B cell (primary cell): ENCODE data around the gene PRPS1L1. TPM values are rescaled to one million over a fixed set of nuclear protein-coding genes. Genes with fewer than 3 reads are reported as not detected.

Experiments
- ATAC-seq: fragments of 200-7000 bp; cut with Tn5 transposase; one replicate; pipeline ENCODE4 v1.10.0; 2021; ENCODE audit warnings: low read depth, mild to moderate bottlenecking, moderate number of reproducible peaks, moderate library complexity
- CTCF ChIA-PET: fragments of 350-600 bp; sonication (Branson Sonifier 250); formaldehyde crosslinking; loops from one replicate; lab custom pipeline; 2021; ENCODE audit warnings: antibody characterized with exemption, inconsistent platforms; lab: Charles Lee
- POLR2A ChIA-PET: fragments of 350-600 bp; sonication (Branson Sonifier 250); formaldehyde crosslinking; loops from one replicate; lab custom pipeline; 2021; ENCODE audit warnings: antibody characterized with exemption; lab: Charles Lee
- DNase-seq: peaks from one replicate; pipeline ENCODE4 v3.0.0; 2013
- H2AFZ ChIP-seq: 2 replicates; pipeline ENCODE4 v1.6.1; 2012; ENCODE audit warnings: mild to moderate bottlenecking, low read depth, low read length; ENCODE audit not compliant: insufficient read depth, poor library complexity, severe bottlenecking
- H3K27ac ChIP-seq, 2 donors: 1 replicate in 1 of 2; 2 replicates in 1 of 2; pipeline ENCODE4 v1.5.1; 2012 to 2013; ENCODE audit warnings: low read length in 2 of 2, mild to moderate bottlenecking in 2 of 2, moderate library complexity in 1 of 2
- H3K27me3 ChIP-seq, 4 experiments: fragments of 200-600 bp in 1 of 4; sonication (generic) in 1 of 4; replicated peaks in 1 of 4; 1 replicate in 2 of 4; 2 replicates in 2 of 4; pipeline versions ENCODE4 v1.6.1 to v1.7.0; 2013 to 2016; ENCODE audit warnings: low read length in 3 of 4, mild to moderate bottlenecking in 2 of 4, mixed read lengths in 1 of 4, moderate library complexity in 1 of 4; ENCODE audit not compliant: insufficient read depth in 4 of 4, control insufficient read depth in 3 of 4; ENCODE audit errors: control extremely low read depth in 1 of 4
- H3K36me3 ChIP-seq, 2 experiments: replicated peaks in 1 of 2; 1 replicate in 1 of 2; 2 replicates in 1 of 2; pipeline versions ENCODE4 v1.6.1 to v1.7.1; 2013; ENCODE audit warnings: low read length in 1 of 2; ENCODE audit not compliant: insufficient read depth in 2 of 2, control insufficient read depth in 1 of 2; ENCODE audit errors: control extremely low read depth in 1 of 2, extremely low read depth in 1 of 2
- H3K4me1 ChIP-seq, 2 donors: fragments of 200-600 bp in 1 of 2; sonication (generic) in 1 of 2; 1 replicate in 1 of 2; 2 replicates in 1 of 2; pipeline versions ENCODE4 v1.5.1 to v1.6.1; 2013 to 2017; ENCODE audit warnings: low read length in 2 of 2; ENCODE audit not compliant: control insufficient read depth in 2 of 2, insufficient read depth in 2 of 2
- H3K4me2 ChIP-seq: replicated peaks from 2 replicates; pipeline ENCODE3; 2012; ENCODE audit warnings: mild to moderate bottlenecking, low read depth, low read length; ENCODE audit not compliant: poor library complexity, severe bottlenecking
- H3K4me3 ChIP-seq, 5 experiments: fragments of 200-600 bp in 1 of 5; sonication (generic) in 1 of 5; 1 replicate in 3 of 5; 2 replicates in 2 of 5; pipeline versions ENCODE4 v1.5.1 to v1.7.0; 2011 to 2016; ENCODE audit warnings: low read length in 4 of 5, mild to moderate bottlenecking in 4 of 5, low read depth in 2 of 5, control low read depth in 1 of 5, moderate library complexity in 1 of 5; ENCODE audit not compliant: insufficient read depth in 1 of 5; ENCODE audit errors: control extremely low read depth in 1 of 5, extremely low read depth in 1 of 5
- H3K79me2 ChIP-seq: fragments of 200-600 bp; sonication (generic); one replicate; pipeline ENCODE4 v1.6.0; 2016; ENCODE audit warnings: low read length; ENCODE audit not compliant: control insufficient read depth, insufficient read depth
- H3K9ac ChIP-seq: fragments of 200-600 bp; sonication (generic); 2 replicates; pipeline ENCODE4 v1.6.1; 2017; ENCODE audit warnings: mild to moderate bottlenecking, low read length, moderate library complexity
- H3K9me3 ChIP-seq, 3 donors: one replicate each; pipeline versions ENCODE4 v1.6.1 to v1.7.1; 2013; ENCODE audit warnings: low read length in 2 of 3; ENCODE audit not compliant: control insufficient read depth in 2 of 3, insufficient read depth in 1 of 3; ENCODE audit errors: control extremely low read depth in 1 of 3
- H4K20me1 ChIP-seq: 2 replicates; pipeline ENCODE4 v1.6.0; 2012; ENCODE audit warnings: mild to moderate bottlenecking, low read length; ENCODE audit not compliant: insufficient read depth, control insufficient read depth, poor library complexity, severe bottlenecking
- H3K27ac Mint-ChIP-seq: one replicate; pipeline ENCODE4 v1.8.0; 2021; ENCODE audit warnings: mixed read lengths
- H3K27me3 Mint-ChIP-seq: one replicate; pipeline ENCODE4 v1.8.0; 2021; ENCODE audit warnings: mixed read lengths
- H3K4me1 Mint-ChIP-seq: one replicate; pipeline ENCODE4 v1.8.0; 2021; ENCODE audit warnings: mixed read lengths
- H3K4me3 Mint-ChIP-seq: one replicate; pipeline ENCODE4 v1.8.0; 2021; ENCODE audit warnings: mixed read lengths
- H3K9me3 Mint-ChIP-seq: one replicate; pipeline ENCODE4 v1.8.0; 2022; ENCODE audit warnings: mixed read lengths; ENCODE audit not compliant: insufficient read depth
- CTCF ChIP-seq: fragments of 200-600 bp; IDR thresholded peaks from one replicate; pipeline ENCODE4 v1.8.0; 2022; ENCODE audit warnings: antibody characterized with exemption, mild to moderate bottlenecking
- EZH2 ChIP-seq: IDR thresholded peaks from 2 replicates; pipeline ENCODE4 v1.6.1; 2012; ENCODE audit warnings: borderline replicate concordance, low read depth, mild to moderate bottlenecking, moderate library complexity, low read length; ENCODE audit not compliant: insufficient read depth, poor library complexity, severe bottlenecking
- WGBS: methylation state at CpG from one replicate; pipeline ENCODE4 v1.1.5; 2013; ENCODE audit warnings: missing lambda C conversion rate; ENCODE audit not compliant: insufficient coverage; 5-methylcytosine and 5-hydroxymethylcytosine counted together
- intact Hi-C: fragments of 100-400 bp; cut with micrococcal nuclease; formaldehyde crosslinking; loops from one replicate; pipeline ENCODE4 v1.10.0; 2022
- polyA plus RNA-seq: library from polyadenylated mRNA; depleted of rRNA; stranded (reverse); fragments of >200 nt; gene quantifications from 2 replicates; pipeline ENCODE4 v1.2.3, GENCODE V29; 2012
- total RNA-seq, 2 donors: library from RNA; stranded (reverse); fragments of 120-200 nt in 1 of 2; gene quantifications; 1 replicate in 1 of 2; 2 replicates in 1 of 2; pipeline versions ENCODE4 v1.2.3 to v1.2.4, GENCODE V29; 2013 to 2022

PRPS1L1 gene
- total and polyA plus RNA-seq, 2 donors (not counting 1 experiment from before 2014, with no cell fraction given), result not detected

- Histone ChIP-seq H3K4me1 (no peaks in the 10 kb centered on the region), H4K20me1 (no peaks in the 10 kb centered on the region), H3K4me3 (no peak overlapping the region), H3K27me3 (no peaks in the 10 kb centered on the region), H3K9ac (no peak overlapping the region), H3K79me2 (no peaks in the 10 kb centered on the region), H2AFZ (no peak overlapping the region), H3K36me3 (no peaks in the 10 kb centered on the region), H3K9me3 (no peaks in the 10 kb centered on the region), H3K27ac (no peak overlapping the region), H3K4me2 (no peak overlapping the region)
- ChIA-PET CTCF (interaction anchor here (1.4 kb wide), 1 partner anchor 19 kb away, joined by 4 read pairs; no protein-coding TSS in a partner anchor), POLR2A (interaction anchor here (0.6 kb wide), 1 partner anchor 89 kb away, joined by 6 read pairs; no protein-coding TSS in a partner anchor)
- H3K27me3 Mint-ChIP-seq, result peaks cover 4% of the 10 kb centered on the region
- no peak overlapping the region for H3K4me3 Mint-ChIP-seq
- DNase-seq (no peak), ATAC-seq (no peak)
- intact Hi-C loops, result no loop called here
- H3K9me3 Mint-ChIP-seq, result peaks cover 3% of the 10 kb centered on the region
- no peak overlapping the region for H3K27ac Mint-ChIP-seq
- no peaks in the 10 kb centered on the region for H3K4me1 Mint-ChIP-seq
- WGBS, result no CpG with 5 or more reads among the region's 5 CpGs
- TF ChIP-seq EZH2 (no peak), CTCF (no peak)
These were observed 33.4 kb downstream of the PRPS1L1 start for GRCh38 chr7:17994079-17994850.
